Gastrocnemius medialis (tissue), 4 donors: ENCODE measurements around the gene ATP11B.

Source experiments
- POLR2A ChIP-seq, 2 donors: fragments of 450-650 bp; IDR thresholded peaks; one replicate each; pipeline ENCODE4 v1.6.1; 2017; ENCODE audit warnings: antibody characterized with exemption in 2 of 2, mild to moderate bottlenecking in 2 of 2, moderate library complexity in 2 of 2
- TF ChIP-seq, protein P1 (sequence below), 5 experiments: fragments of 450-650 bp in 3 of 5; fragments of 200-600 bp in 2 of 5; sonication (generic) in 2 of 5; IDR thresholded peaks in 4 of 5; conservative IDR thresholded peaks in 1 of 5; 1 replicate in 4 of 5; 2 replicates in 1 of 5; pipeline ENCODE4 v1.5.1; 2016 to 2019; ENCODE audit warnings: antibody characterized with exemption in 5 of 5, mild to moderate bottlenecking in 3 of 5, moderate library complexity in 3 of 5

- TF ChIP-seq, protein P1, sequence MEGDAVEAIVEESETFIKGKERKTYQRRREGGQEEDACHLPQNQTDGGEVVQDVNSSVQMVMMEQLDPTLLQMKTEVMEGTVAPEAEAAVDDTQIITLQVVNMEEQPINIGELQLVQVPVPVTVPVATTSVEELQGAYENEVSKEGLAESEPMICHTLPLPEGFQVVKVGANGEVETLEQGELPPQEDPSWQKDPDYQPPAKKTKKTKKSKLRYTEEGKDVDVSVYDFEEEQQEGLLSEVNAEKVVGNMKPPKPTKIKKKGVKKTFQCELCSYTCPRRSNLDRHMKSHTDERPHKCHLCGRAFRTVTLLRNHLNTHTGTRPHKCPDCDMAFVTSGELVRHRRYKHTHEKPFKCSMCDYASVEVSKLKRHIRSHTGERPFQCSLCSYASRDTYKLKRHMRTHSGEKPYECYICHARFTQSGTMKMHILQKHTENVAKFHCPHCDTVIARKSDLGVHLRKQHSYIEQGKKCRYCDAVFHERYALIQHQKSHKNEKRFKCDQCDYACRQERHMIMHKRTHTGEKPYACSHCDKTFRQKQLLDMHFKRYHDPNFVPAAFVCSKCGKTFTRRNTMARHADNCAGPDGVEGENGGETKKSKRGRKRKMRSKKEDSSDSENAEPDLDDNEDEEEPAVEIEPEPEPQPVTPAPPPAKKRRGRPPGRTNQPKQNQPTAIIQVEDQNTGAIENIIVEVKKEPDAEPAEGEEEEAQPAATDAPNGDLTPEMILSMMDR (IDR thresholded peaks at IDR 0.05 in 4 of 5, conservative IDR thresholded peaks at IDR 0.05 in 1 of 5) = no peak
- TF ChIP-seq POLR2A (IDR thresholded peaks at IDR 0.05) = no peak
Measured at GRCh38 chr3:182755712-182756111, 37.6 kb upstream of the ATP11B start.
